Measurements from ENCODE around the gene PPP1R14B.
A peak's percentile ranks its signal among the peaks of the same experiment; 100 is the strongest.

Gene PPP1R14B

GRCh38 chr11:64229744-64230170 is 17.0 kb downstream of the PPP1R14B start:
- DNase-seq, result no peak

- no peak for DNase-seq
Measured at GRCh38 chr11:64229090-64229743, 17.5 kb downstream of the PPP1R14B start.

GRCh38 chr11:64227405-64227956 is 19.3 kb downstream of the PPP1R14B start:
- DNase-seq, result no peak

- peak; percentile 77 for DNase-seq
Measured at GRCh38 chr11:64226507-64227051, 20.2 kb downstream of the PPP1R14B start.

GRCh38 chr11:64225608-64226506 is 20.9 kb downstream of the PPP1R14B start, which contains the start of the genes NUDT22 and TRPT1:
TSS of gene NUDT22 (plus strand) at chr11:64226274. CDS start at chr11:64226653, 379 bp downstream.
TSS of gene TRPT1 (minus strand) at chr11:64226186. CDS start at chr11:64225860, 326 bp downstream.
- DNase-seq, result peak; percentile 89

- DNase-seq, result peak; percentile 41
Measured at GRCh38 chr11:64224891-64225607, 21.7 kb downstream of the PPP1R14B start.

GRCh38 chr11:64224151-64224890 is 22.4 kb downstream of the PPP1R14B start:
- DNase-seq, result no peak

- DNase-seq, result no peak
Measured at GRCh38 chr11:64223001-64223651, 23.6 kb downstream of the PPP1R14B start.

- no peak for DNase-seq
Measured at GRCh38 chr11:64222651-64223000, 24.1 kb downstream of the PPP1R14B start.

- DNase-seq, result no peak
Measured at GRCh38 chr11:64220798-64221197, 25.9 kb downstream of the PPP1R14B start.

- DNase-seq, result no peak
Measured at GRCh38 chr11:64220271-64220670, 26.5 kb downstream of the PPP1R14B start.

- no peak for DNase-seq
Measured at GRCh38 chr11:64219755-64220154, 27.0 kb downstream of the PPP1R14B start.

GRCh38 chr11:64219354-64219684 is 27.4 kb downstream of the PPP1R14B start:
- DNase-seq, result no peak

- no peak for DNase-seq
Measured at GRCh38 chr11:64218628-64219353, 28.0 kb downstream of the PPP1R14B start.

GRCh38 chr11:64216879-64217278 is 29.9 kb downstream of the PPP1R14B start:
- DNase-seq, result no peak

GRCh38 chr11:64211181-64211872 is 35.4 kb downstream of the PPP1R14B start:
- no peak for DNase-seq

- DNase-seq, result no peak
Measured at GRCh38 chr11:64210301-64211020, 36.3 kb downstream of the PPP1R14B start.

GRCh38 chr11:64209563-64209843 is 37.2 kb downstream of the PPP1R14B start:
- DNase-seq, result no peak

GRCh38 chr11:64208796-64209562 is 37.8 kb downstream of the PPP1R14B start:
- DNase-seq, result no peak
